ENCODE results near the gene LILRA6. TPM values are rescaled to one million over a fixed set of nuclear protein-coding genes. Genes with fewer than 3 reads are reported as not detected.
A peak's percentile ranks its signal among the peaks of the same experiment; 100 is the strongest.
"Not testable (repeated sequence)": the region's sequence is repeated elsewhere in the genome, so short reads cannot be mapped to it uniquely, and the experiment has no call there.

The LILRA6 gene
- total and polyA plus RNA-seq, 3 donors from 2014 or later: 0.37 to 2.7 (median 1.5) TPM

DNA sequence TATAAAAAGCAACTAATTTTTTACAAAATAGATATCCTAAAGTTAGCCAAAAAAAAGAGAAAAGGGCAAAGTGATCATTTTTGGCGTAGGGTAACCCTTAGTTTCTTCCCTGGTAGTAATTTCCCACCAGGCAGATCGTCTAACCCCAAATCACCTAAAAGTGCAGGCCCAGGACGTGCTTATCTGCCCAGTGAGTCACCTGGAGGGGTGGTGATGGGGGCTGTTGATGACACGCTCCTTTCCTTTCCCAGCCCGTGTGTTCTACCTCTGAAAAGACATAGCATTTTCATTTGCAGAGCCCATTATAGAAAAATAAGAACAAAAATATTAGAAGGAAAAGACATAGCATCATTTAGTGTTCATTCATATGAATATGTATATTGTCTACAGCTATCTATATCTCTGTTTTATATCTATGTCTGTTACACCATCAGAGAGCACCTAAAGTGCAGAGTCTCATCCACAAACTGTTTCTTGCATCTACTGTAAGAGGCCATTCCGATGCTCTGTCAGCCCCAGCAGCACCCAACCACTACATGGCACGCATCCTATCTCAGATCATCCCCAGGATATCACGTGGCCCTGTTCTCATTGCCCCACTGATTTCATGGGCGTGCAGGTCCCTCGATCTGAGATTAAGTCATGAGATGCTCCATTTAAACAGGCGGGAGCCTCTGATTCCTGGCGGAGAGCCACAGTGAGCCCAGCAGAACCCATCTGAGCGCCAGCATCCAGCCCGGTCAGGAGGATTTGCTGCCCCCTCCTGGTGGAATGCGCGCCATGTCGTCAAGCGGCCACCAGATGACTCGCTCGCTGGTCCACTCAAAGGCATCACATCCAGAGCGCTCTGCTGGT is 11.3 kb downstream of the LILRA6 start:
- no peak for TF ChIP-seq POLR2A (IDR thresholded peaks at IDR 0.05)
- TF ChIP-seq, protein P1, sequence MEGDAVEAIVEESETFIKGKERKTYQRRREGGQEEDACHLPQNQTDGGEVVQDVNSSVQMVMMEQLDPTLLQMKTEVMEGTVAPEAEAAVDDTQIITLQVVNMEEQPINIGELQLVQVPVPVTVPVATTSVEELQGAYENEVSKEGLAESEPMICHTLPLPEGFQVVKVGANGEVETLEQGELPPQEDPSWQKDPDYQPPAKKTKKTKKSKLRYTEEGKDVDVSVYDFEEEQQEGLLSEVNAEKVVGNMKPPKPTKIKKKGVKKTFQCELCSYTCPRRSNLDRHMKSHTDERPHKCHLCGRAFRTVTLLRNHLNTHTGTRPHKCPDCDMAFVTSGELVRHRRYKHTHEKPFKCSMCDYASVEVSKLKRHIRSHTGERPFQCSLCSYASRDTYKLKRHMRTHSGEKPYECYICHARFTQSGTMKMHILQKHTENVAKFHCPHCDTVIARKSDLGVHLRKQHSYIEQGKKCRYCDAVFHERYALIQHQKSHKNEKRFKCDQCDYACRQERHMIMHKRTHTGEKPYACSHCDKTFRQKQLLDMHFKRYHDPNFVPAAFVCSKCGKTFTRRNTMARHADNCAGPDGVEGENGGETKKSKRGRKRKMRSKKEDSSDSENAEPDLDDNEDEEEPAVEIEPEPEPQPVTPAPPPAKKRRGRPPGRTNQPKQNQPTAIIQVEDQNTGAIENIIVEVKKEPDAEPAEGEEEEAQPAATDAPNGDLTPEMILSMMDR (IDR thresholded peaks at IDR 0.05): peak; percentile 70 to 77 (median 72)
- Histone ChIP-seq H3K4me3 (no peak overlapping the region), H3K9me3 (no peaks in the 10 kb centered on the region), H3K27me3 (no peaks in the 10 kb centered on the region), H3K4me1 (no peaks in the 10 kb centered on the region), H3K36me3 (ENCODE audit: low read depth, missing control alignments) (no peaks in the 10 kb centered on the region), H3K27ac (no peak overlapping the region)
- 35 to 45% methylated on average over 15 to 21 of the region's 21 CpGs for WGBS, 2 donors
- peak; percentile 91 for DNase-seq
- intact Hi-C loops (cut with DNase I; ENCODE audit: low total_unique reads): no loop called here

DNA sequence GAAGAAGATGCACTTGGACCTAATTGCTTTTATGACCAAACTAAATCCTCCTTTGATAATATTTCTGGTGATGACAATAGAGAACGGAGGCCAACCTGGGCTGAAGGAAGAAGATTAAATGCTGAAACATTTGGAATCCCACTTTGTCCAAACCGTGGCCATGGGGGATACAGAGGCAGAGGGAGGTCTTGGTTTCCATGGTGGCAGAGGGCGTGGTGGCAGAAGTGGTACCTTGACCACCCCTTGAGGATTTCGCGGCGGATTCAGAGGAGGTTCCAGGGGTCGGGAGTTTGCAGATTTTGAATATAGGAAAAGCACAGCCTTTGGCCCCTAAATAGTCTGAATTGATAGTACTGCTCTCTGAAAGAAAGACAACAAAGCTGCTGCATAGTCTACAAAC is 12.6 kb downstream of the LILRA6 start:
- Histone ChIP-seq H3K36me3 (ENCODE audit: low read depth, missing control alignments) (no peaks in the 10 kb centered on the region), H3K4me3 (no peak overlapping the region), H3K4me1 (no peaks in the 10 kb centered on the region), H3K27ac (no peak overlapping the region), H3K9me3 (no peaks in the 10 kb centered on the region), H3K27me3 (no peaks in the 10 kb centered on the region)
- TF ChIP-seq, protein P1 (IDR thresholded peaks at IDR 0.05): no peak
- no peak for TF ChIP-seq POLR2A (IDR thresholded peaks at IDR 0.05)
- 72 to 86% methylated on average over 7 of the region's 7 CpGs for WGBS, 2 donors
- intact Hi-C loops (cut with DNase I; ENCODE audit: low total_unique reads): no loop called here
- no peak for DNase-seq

DNA sequence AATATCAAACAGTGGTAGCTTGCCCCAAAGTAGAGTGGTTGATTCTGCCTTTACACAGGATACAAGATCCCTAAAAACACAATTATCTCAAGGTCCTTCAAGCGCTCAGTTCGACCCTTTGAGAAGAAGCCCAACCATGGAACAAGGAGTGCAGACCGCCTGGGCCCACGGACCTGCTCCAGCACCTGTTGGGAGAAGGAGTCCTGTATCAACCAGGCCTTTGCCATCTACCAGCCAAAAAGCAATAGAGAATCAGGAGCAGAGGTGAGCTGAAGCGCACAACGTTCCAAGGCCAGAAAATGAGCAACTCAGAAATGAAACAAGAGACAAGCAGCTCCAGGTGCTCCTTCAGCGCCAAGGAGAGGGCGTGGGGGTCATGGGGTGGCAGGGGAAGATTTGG is 13.4 kb downstream of the LILRA6 start:
- WGBS, 2 donors: 49 to 75% methylated on average over 7 to 8 of the region's 8 CpGs
- intact Hi-C loops (cut with DNase I; ENCODE audit: low total_unique reads): no loop called here
- Histone ChIP-seq H3K27me3 (no peaks in the 10 kb centered on the region), H3K36me3 (ENCODE audit: low read depth, missing control alignments) (no peaks in the 10 kb centered on the region), H3K9me3 (no peaks in the 10 kb centered on the region), H3K4me3 (no peak overlapping the region), H3K4me1 (no peaks in the 10 kb centered on the region), H3K27ac (no peak overlapping the region)
- no peak for TF ChIP-seq POLR2A (IDR thresholded peaks at IDR 0.05)
- TF ChIP-seq, protein P1 (IDR thresholded peaks at IDR 0.05): no peak
- no peak for DNase-seq

DNA sequence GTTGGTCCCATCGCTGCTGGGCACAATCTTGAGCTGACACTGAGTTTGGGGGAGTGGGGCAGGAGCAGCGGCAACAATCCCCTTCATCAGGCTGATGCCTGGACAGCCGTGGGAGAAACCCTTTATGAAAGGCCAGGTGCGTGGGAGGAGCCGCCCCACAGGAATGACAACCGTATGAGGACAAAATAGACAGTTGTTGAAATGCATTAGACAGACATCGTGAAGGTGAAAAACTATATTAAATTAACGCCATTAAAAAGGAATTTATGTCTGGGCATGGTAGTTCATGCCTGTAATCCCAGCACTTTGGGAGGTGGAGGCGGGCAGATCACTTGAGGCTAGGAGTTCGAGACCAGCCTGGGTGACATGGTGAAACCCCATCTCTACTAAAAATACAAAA is 18.0 kb downstream of the LILRA6 start:
- H3K4me3 ChIP-seq; intact Hi-C loops (cut with DNase I; ENCODE audit: low total_unique reads); H3K36me3 ChIP-seq (ENCODE audit: low read depth, missing control alignments); H3K27me3 ChIP-seq; DNase-seq; H3K9me3 ChIP-seq; H3K4me1 ChIP-seq; H3K27ac ChIP-seq: not testable (repeated sequence)
- WGBS, 2 donors: 57 to 75% methylated on average over 9 to 10 of the region's 10 CpGs

DNA sequence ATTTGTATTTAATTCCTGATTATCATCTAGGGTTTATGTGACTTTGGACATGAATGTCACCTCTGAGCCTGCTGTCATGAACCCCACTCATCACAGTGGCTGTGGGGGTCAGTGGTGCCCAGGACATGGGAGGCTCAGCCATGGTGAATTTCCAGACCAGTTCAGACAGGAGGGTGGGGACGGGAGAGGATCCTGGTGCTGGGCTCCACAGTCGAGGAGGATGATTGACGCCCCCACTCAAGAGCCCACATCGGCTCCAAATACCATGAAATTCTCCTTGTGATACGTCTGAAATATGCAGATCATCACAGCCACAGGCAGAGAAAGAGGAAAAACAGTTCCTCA is 18.7 kb downstream of the LILRA6 start:
- H3K27ac ChIP-seq; H3K4me1 ChIP-seq; H3K36me3 ChIP-seq (ENCODE audit: low read depth, missing control alignments); H3K4me3 ChIP-seq; H3K9me3 ChIP-seq; DNase-seq; H3K27me3 ChIP-seq; intact Hi-C loops (cut with DNase I; ENCODE audit: low total_unique reads): not testable (repeated sequence)
- WGBS, 2 donors: 46 to 54% methylated on average over 5 of the region's 5 CpGs

DNA sequence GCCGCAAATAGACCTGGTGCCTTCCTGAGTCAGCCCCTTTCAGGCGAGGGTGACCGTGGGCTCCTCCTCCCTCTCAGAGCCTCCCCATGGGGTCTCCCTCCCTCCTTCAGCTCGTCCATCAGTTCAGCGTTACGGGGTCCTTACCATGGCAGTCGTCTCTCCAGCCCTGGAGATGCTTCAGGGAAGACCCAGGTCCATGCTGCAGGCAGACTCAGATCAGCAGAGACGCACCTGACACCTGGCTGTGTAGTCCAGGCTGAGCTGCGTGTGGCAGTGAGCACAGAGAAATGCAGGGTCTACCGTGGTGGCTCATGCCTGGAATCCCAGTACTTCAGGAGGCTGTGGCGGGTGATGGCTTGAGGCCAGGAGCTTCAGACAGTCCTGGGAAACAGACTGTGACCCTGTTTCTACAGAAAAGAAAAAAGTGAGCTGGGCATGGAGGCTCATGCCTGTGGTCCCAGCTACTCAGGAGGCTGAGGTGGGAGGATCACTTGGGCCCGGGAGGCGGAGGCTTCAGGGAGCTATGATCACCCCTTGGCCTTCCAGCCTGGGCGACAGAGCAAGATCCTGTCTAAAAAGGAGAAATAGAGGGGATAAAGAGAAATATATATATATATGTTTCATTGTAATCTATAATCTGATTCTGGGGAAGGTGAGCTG is 19.2 kb downstream of the LILRA6 start:
- H3K4me1 ChIP-seq; intact Hi-C loops (cut with DNase I; ENCODE audit: low total_unique reads); H3K27ac ChIP-seq; H3K9me3 ChIP-seq; DNase-seq; H3K4me3 ChIP-seq; H3K27me3 ChIP-seq; H3K36me3 ChIP-seq (ENCODE audit: low read depth, missing control alignments): not testable (repeated sequence)
- WGBS, 2 donors: 56 to 57% methylated on average over 8 to 14 of the region's 14 CpGs

DNA sequence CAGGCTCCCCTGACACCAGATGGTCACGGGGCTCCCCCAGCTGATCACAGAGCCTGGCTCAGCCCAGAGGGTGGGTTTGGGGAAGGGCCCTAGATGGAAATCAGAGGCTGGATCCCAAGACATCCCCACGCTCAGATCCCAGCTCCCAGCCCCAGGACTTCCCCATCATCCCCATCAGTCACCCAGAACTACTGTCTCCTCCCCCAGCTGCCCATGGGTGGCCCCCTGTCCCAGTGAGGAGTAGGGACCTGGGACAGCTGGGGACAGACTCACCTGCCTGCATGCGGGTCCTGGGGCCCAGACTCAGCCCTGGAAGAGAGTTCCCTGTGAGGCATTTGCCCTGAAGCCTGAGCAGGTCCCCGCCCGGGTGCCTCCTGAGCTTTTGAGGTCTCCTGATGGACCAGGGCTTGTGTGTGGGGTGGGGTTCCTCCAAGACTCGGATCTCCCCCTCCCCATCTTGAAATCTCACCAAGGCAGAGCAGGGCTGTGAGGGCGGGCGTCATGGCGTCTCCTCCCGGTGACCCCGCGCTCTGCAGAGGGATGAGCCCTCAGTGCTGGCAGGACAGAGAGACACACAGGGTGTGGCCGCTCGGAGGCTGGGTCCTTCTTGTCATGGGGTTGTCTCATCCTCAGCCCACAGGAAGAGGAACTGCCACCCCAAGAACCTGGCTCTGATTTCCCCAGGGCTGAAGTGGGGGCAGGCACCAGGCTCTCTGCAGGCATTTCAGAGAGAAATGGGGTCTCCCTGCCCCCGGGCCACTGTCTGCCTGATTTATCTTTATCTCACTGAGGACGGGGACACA is 19.9 kb downstream of the LILRA6 start, which contains the start of gene LILRB3:
Gene LILRB3 (minus strand): TSS at position 534 of the 803 bp plus-strand sequence. CDS start 31 bp downstream, at position 503.
- H3K36me3 ChIP-seq (ENCODE audit: low read depth, missing control alignments); H3K4me3 ChIP-seq; DNase-seq; H3K27ac ChIP-seq; intact Hi-C loops (cut with DNase I; ENCODE audit: low total_unique reads); H3K27me3 ChIP-seq; H3K4me1 ChIP-seq; H3K9me3 ChIP-seq: not testable (repeated sequence)
- WGBS, 2 donors: 64 to 72% methylated on average over 11 to 16 of the region's 16 CpGs

DNA sequence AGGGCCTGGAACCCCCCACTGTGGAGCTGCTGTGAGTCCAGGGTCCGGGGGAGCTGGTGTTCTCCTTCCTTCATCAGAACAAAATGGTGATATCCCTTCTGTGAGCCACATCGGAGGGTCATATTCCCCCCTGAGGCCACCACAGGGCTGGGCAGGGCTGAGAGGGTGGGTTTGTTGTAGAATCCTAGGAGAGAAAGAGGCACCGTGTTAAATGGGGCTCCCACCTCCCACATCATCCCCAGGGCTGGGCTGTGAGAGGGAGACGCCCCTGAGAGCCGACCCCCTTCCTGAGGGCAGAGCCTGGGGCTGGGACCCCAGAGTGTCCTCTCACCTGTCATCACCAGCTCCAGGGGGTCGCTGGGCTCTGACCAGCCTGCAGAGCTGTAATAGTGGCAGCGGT is 20.6 kb downstream of the LILRA6 start:
- intact Hi-C loops (cut with DNase I; ENCODE audit: low total_unique reads); DNase-seq; H3K9me3 ChIP-seq; H3K36me3 ChIP-seq (ENCODE audit: low read depth, missing control alignments); H3K4me3 ChIP-seq; H3K27me3 ChIP-seq; H3K27ac ChIP-seq; H3K4me1 ChIP-seq: not testable (repeated sequence)
- WGBS, 2 donors: 82 to 84% methylated on average over 5 to 6 of the region's 7 CpGs
